Caco-2 (cell line): ENCODE results near the gene COP1. TPM values are rescaled to one million over a fixed set of nuclear protein-coding genes. Genes with fewer than 3 reads are reported as not detected.
"Not testable (repeated sequence)": the region's sequence is repeated elsewhere in the genome, so short reads cannot be mapped to it uniquely, and the experiment has no call there.

Source experiments
- BruUV-seq: library from RNA; stranded (reverse); fragments of 400-500 nt; replicated peaks from 2 replicates; lab custom pipeline; 2021; lab: Mats Ljungman, UMichigan
- CTCF ChIA-PET: fragments of 300-600 bp; sonication (Branson Sonifier 250); formaldehyde crosslinking; loops from one replicate; lab custom pipeline; 2022; ENCODE audit warnings: antibody characterized with exemption; lab: Charles Lee
- POLR2A ChIA-PET: fragments of 300-600 bp; sonication (Branson Sonifier 250); formaldehyde crosslinking; loops from one replicate; lab custom pipeline; 2022; ENCODE audit warnings: antibody characterized with exemption; lab: Charles Lee
- DNase-seq, 2 experiments: peaks; one replicate each; pipeline versions ENCODE4 v3.0.0 to v3.0.0-alpha.2; 2020 to 2022
- H3K27me3 ChIP-seq: replicated peaks from 2 replicates; pipeline ENCODE4 v1.6.0; 2011; ENCODE audit warnings: low read length; ENCODE audit not compliant: control insufficient read depth, insufficient read depth
- H3K36me3 ChIP-seq: 2 replicates; pipeline ENCODE4 v1.5.1; 2011; ENCODE audit warnings: low read length; ENCODE audit not compliant: control insufficient read depth, insufficient read depth
- H3K4me1 ChIP-seq: fragments of 250-450 bp; sonication (Bioruptor Pico); 2 replicates; pipeline ENCODE4 v1.5.1; 2020; ENCODE audit warnings: mild to moderate bottlenecking
- H3K4me3 ChIP-seq: 2 replicates; pipeline ENCODE4 v1.5.1; 2011; ENCODE audit warnings: low read depth, mild to moderate bottlenecking, control low read depth, low read length
- H3K9me3 ChIP-seq: fragments of 250-450 bp; sonication (Bioruptor Pico); 2 replicates; pipeline ENCODE4 v1.5.1; 2020; ENCODE audit warnings: mild to moderate bottlenecking, moderate library complexity
- H3K27ac Mint-ChIP-seq: one replicate; pipeline ENCODE4 v1.8.0; 2022; ENCODE audit warnings: mixed read lengths; ENCODE audit not compliant: unreplicated experiment
- H3K27me3 Mint-ChIP-seq: one replicate; pipeline ENCODE4 v1.8.0; 2022; ENCODE audit warnings: mixed read lengths; ENCODE audit not compliant: insufficient read depth, unreplicated experiment
- H3K36me3 Mint-ChIP-seq: one replicate; pipeline ENCODE4 v1.8.0; 2022; ENCODE audit warnings: mild to moderate bottlenecking, mixed read lengths; ENCODE audit not compliant: insufficient read depth, unreplicated experiment
- H3K4me1 Mint-ChIP-seq: one replicate; pipeline ENCODE4 v1.8.0; 2022; ENCODE audit warnings: low read depth, mixed read lengths; ENCODE audit not compliant: unreplicated experiment
- H3K4me3 Mint-ChIP-seq: one replicate; pipeline ENCODE4 v1.8.0; 2022; ENCODE audit warnings: mild to moderate bottlenecking, moderate library complexity, mixed read lengths; ENCODE audit not compliant: unreplicated experiment
- H3K9me3 Mint-ChIP-seq: one replicate; pipeline ENCODE4 v1.8.0; 2022; ENCODE audit warnings: mixed read lengths; ENCODE audit not compliant: unreplicated experiment
- intact Hi-C: fragments of 100-400 bp; cut with micrococcal nuclease; formaldehyde crosslinking; loops from one replicate; pipeline ENCODE4 v1.10.0; 2022; ENCODE audit not compliant: unreplicated experiment
- total RNA-seq: library from RNA; stranded (reverse); gene quantifications from 2 replicates; pipeline ENCODE4 v1.2.3, GENCODE V29; 2022
- TF ChIP-seq, protein P1 (sequence below), 2 experiments: fragments of 200-600 bp in 1 of 2; IDR thresholded peaks; 1 replicate in 1 of 2; 2 replicates in 1 of 2; pipeline versions ENCODE4 v1.5.1 to v1.8.0; 2011 to 2022; ENCODE audit warnings: antibody characterized with exemption in 1 of 2, control low read depth in 1 of 2, inconsistent platforms in 1 of 2, low read depth in 1 of 2, low read length in 1 of 2, mild to moderate bottlenecking in 1 of 2, moderate library complexity in 1 of 2; ENCODE audit not compliant: insufficient read depth in 1 of 2, severe bottlenecking in 1 of 2, unreplicated experiment in 1 of 2

Gene COP1
- total RNA-seq, 1 experiment from 2014 or later: 46.9 TPM

DNA sequence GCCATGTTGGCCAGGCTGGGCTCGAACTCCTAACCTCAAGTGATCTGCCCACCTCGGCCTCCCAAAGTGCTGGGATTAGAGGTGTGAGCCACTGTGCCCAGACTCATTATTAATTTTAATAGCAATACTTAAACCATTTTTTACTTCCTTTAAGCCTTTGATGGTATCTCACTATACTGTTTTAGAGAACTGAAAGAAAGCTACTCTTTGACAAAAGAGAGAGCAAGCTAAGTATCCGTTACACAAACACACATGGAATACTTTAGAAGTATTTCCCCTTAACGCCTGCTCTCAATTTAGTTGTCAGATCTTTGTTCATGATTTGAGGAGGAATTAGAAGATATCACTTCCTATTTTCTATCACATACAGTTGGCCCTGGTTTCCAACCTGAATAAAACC lies 189.4 kb downstream of the COP1 start:
- TF ChIP-seq, protein P1, sequence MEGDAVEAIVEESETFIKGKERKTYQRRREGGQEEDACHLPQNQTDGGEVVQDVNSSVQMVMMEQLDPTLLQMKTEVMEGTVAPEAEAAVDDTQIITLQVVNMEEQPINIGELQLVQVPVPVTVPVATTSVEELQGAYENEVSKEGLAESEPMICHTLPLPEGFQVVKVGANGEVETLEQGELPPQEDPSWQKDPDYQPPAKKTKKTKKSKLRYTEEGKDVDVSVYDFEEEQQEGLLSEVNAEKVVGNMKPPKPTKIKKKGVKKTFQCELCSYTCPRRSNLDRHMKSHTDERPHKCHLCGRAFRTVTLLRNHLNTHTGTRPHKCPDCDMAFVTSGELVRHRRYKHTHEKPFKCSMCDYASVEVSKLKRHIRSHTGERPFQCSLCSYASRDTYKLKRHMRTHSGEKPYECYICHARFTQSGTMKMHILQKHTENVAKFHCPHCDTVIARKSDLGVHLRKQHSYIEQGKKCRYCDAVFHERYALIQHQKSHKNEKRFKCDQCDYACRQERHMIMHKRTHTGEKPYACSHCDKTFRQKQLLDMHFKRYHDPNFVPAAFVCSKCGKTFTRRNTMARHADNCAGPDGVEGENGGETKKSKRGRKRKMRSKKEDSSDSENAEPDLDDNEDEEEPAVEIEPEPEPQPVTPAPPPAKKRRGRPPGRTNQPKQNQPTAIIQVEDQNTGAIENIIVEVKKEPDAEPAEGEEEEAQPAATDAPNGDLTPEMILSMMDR (IDR thresholded peaks at IDR 0.05; ENCODE audit: insufficient read depth in 1 of 2, low read depth in 1 of 2, low read length in 1 of 2, severe bottlenecking in 1 of 2, unreplicated experiment in 1 of 2): no peak

DNA sequence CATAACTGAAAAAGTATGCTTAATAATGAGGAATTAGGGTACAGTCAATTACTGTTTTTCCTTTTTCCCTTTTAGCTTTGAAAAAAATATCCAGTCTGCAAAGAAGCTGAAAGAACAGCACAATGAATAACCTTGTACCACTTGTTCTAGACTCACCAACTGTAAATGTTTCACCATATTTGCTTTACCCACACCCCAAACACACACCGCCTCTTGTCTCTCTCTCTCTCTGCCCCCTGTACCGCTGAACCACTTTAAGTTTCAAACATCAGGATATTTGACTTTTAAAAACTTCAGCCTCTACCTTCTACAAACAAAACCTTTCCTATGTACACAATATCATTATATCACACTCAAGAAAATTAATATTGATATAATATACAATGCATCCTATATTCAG lies 197.1 kb downstream of the COP1 start:
- no peaks in the 10 kb centered on the region for H3K27me3 Mint-ChIP-seq
- Histone ChIP-seq H3K27me3 (no peaks in the 10 kb centered on the region), H3K9me3 (no peaks in the 10 kb centered on the region), H3K4me1 (no peaks in the 10 kb centered on the region), H3K36me3 (no peaks in the 10 kb centered on the region), H3K4me3 (no peak overlapping the region)
- no peaks in the 10 kb centered on the region for H3K4me1 Mint-ChIP-seq
- BruUV-seq: no TSS peak
- peaks cover 22% of the 10 kb centered on the region for H3K36me3 Mint-ChIP-seq
- no peak overlapping the region for H3K27ac Mint-ChIP-seq
- POLR2A ChIA-PET: no interaction called here
- TF ChIP-seq, protein P1 (IDR thresholded peaks at IDR 0.05; ENCODE audit: insufficient read depth in 1 of 2, low read depth in 1 of 2, low read length in 1 of 2, severe bottlenecking in 1 of 2, unreplicated experiment in 1 of 2): no peak
- DNase-seq: no peak
- CTCF ChIA-PET: no interaction called here
- no peak overlapping the region for H3K4me3 Mint-ChIP-seq
- intact Hi-C loops: no loop called here
- H3K9me3 Mint-ChIP-seq: no peaks in the 10 kb centered on the region

More for the DNA sequence above, 189.4 kb downstream of the COP1 start:
- no peaks in the 10 kb centered on the region for H3K4me1 Mint-ChIP-seq
- ChIA-PET POLR2A (no interaction called here), CTCF (no interaction called here)
- H3K27me3 Mint-ChIP-seq: no peaks in the 10 kb centered on the region
- H3K4me3 Mint-ChIP-seq: no peak overlapping the region
- BruUV-seq: no TSS peak
- Histone ChIP-seq H3K36me3 (no peaks in the 10 kb centered on the region), H3K4me1 (no peaks in the 10 kb centered on the region), H3K27me3 (no peaks in the 10 kb centered on the region), H3K4me3 (no peak overlapping the region), H3K9me3 (no peaks in the 10 kb centered on the region)
- intact Hi-C loops: no loop called here
- H3K36me3 Mint-ChIP-seq: peaks cover 17% of the 10 kb centered on the region
- no peaks in the 10 kb centered on the region for H3K9me3 Mint-ChIP-seq
- no peak overlapping the region for H3K27ac Mint-ChIP-seq
- no peak for DNase-seq

DNA sequence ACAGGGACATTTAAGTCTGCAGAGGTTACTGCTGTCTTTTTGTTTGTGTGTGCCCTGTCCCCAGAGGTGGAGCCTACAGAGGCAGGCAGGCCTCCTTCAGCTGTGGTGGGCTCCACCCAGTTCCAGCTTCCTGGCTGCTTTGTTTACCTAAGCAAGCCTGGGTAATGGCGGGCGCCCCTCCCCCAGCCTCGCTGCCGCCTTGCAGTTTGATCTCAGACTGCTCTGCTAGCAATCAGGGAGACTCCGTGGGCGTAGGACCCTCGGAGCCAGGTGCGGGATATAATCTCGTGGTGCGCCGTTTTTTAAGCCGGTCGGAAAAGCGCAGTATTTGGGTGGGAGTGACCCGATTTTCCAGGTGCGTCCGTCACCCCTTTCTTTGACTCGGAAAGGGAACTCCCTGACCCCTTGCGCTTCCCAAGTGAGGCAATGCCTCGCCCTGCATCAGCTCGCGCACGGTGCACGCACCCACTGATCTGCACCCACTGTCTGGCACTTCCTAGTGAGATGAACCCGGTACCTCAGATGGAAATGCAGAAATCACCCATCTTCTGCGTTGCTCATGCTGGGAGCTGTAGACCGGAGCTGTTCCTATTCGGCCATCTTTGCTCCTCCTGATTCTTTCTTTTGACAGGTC lies 199.2 kb downstream of the COP1 start:
- H3K36me3 ChIP-seq, H3K27ac Mint-ChIP-seq, H3K27me3 Mint-ChIP-seq, intact Hi-C loops, H3K4me3 Mint-ChIP-seq, BruUV-seq, H3K27me3 ChIP-seq, H3K4me3 ChIP-seq, H3K9me3 Mint-ChIP-seq, POLR2A ChIA-PET, H3K9me3 ChIP-seq, H3K4me1 ChIP-seq, CTCF ChIA-PET, DNase-seq, H3K4me1 Mint-ChIP-seq: not testable (repeated sequence)
- peaks cover 22% of the 10 kb centered on the region for H3K36me3 Mint-ChIP-seq

DNA sequence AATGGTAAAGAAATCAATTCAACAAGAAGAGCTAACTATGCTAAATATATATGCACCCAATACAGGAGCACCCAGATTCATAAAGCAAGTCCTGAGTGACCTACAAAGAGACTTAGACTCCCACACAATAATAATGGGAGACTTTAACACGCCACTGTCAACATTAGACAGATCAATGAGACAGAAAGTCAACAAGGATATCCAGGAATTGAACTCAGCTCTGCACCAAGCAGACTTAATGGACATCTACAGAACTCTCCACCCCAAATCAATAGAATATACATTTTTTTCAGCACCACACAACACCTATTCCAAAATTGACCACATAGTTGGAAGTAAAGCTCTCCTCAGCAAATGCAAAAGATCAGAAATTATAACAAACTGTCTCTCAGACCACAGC lies 212.4 kb downstream of the COP1 start:
- H3K4me3 ChIP-seq, H3K27me3 Mint-ChIP-seq, intact Hi-C loops, POLR2A ChIA-PET, H3K27ac Mint-ChIP-seq, H3K9me3 ChIP-seq, CTCF ChIA-PET, H3K27me3 ChIP-seq, H3K4me1 ChIP-seq, DNase-seq, BruUV-seq, H3K4me3 Mint-ChIP-seq, H3K9me3 Mint-ChIP-seq, H3K4me1 Mint-ChIP-seq, H3K36me3 ChIP-seq: not testable (repeated sequence)
- H3K36me3 Mint-ChIP-seq: peaks cover 17% of the 10 kb centered on the region

DNA sequence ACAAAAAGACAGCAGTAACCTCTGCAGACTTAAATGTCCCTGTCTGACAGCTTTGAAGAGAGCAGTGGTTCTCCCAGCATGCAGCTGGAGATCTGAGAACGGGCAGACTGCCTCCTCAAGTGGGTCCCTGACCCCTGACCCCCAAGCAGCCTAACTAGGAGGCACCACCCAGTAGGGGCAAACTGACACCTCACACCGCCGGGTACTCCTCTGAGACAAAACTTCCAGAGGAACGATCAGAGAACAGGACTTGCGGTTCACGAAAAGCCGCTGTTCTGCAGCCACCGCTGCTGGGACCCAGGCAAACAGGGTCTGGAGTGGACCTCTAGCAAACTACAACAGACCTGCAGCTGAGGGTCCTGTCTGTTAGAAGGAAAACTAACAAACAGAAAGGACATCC lies 214.3 kb downstream of the COP1 start:
- DNase-seq, H3K27me3 ChIP-seq, BruUV-seq, H3K36me3 ChIP-seq, CTCF ChIA-PET, H3K4me3 Mint-ChIP-seq, H3K9me3 ChIP-seq, H3K4me3 ChIP-seq, H3K27me3 Mint-ChIP-seq, H3K9me3 Mint-ChIP-seq, intact Hi-C loops, H3K27ac Mint-ChIP-seq, H3K4me1 Mint-ChIP-seq, POLR2A ChIA-PET, H3K4me1 ChIP-seq: not testable (repeated sequence)
- peaks cover 19% of the 10 kb centered on the region for H3K36me3 Mint-ChIP-seq

DNA sequence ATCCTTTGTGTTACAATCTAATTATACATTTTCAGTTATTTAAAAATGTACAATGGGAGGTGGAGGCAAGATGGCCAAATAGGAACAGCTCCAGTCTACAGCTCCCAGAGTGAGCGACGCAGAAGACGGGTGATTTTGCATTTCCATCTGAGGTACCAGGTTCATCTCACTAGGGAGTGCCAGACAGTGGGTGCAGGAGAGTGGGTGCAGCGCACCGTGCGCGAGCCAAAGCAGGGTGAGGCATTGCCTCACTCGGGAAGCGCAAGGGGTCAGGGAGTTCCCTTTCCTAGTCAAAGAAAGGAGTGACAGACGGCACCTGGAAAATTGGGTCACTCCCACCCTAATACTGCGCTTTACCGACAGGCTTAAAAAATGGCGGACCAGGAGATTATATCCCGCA lies 214.9 kb downstream of the COP1 start:
- H3K4me3 Mint-ChIP-seq, H3K4me3 ChIP-seq, H3K36me3 ChIP-seq, H3K9me3 ChIP-seq, intact Hi-C loops, H3K27me3 Mint-ChIP-seq, H3K27ac Mint-ChIP-seq, H3K27me3 ChIP-seq, H3K9me3 Mint-ChIP-seq, H3K4me1 ChIP-seq, BruUV-seq, POLR2A ChIA-PET, DNase-seq, CTCF ChIA-PET, H3K4me1 Mint-ChIP-seq: not testable (repeated sequence)
- H3K36me3 Mint-ChIP-seq: peaks cover 19% of the 10 kb centered on the region
